ENCODE measurements around the gene HP. TPM values are rescaled to one million over a fixed set of nuclear protein-coding genes. Genes with fewer than 3 reads are reported as not detected.

HP gene
- total and polyA plus RNA-seq, 2 of the 13 experiments (the other 11 are each of a cell fraction or from before 2014, with no cell fraction given): 387 to 524 TPM

- TF ChIP-seq TIGD3 (CRISPR knock-in tag; IDR thresholded peaks at IDR 0.05; ENCODE audit: borderline replicate concordance): no peak
- no peak for TF ChIP-seq ELF4 (CRISPR knock-in tag; IDR thresholded peaks at IDR 0.05; ENCODE audit: borderline replicate concordance)
- no peak for TF ChIP-seq STAT6 (CRISPR knock-in tag; IDR thresholded peaks at IDR 0.05; ENCODE audit: borderline replicate concordance)
- no peak for TF ChIP-seq DNMT3B (CRISPR knock-in tag; conservative IDR thresholded peaks at IDR 0.05)
- TF ChIP-seq CBX2 (IDR thresholded peaks at IDR 0.05; ENCODE audit: low read depth, low read length): no peak
- TF ChIP-seq CBX2 (CRISPR knock-in tag; IDR thresholded peaks at IDR 0.05; ENCODE audit: low read depth): no peak
- peak; percentile 2; the same call in 1 of the 2 replicates for TF ChIP-seq ZNF704 (CRISPR knock-in tag; IDR thresholded peaks at IDR 0.05; ENCODE audit: borderline replicate concordance)
- TF ChIP-seq IRF1 (CRISPR knock-in tag; IDR thresholded peaks at IDR 0.05; ENCODE audit: low read depth): no peak; the same call in 1 of the 2 replicates
- TF ChIP-seq ZNF777 (CRISPR knock-in tag; IDR thresholded peaks at IDR 0.05): no peak
- 0 out of 2 replicates have a peak, but pooled peaks have one; percentile 54 for TF ChIP-seq ZNF510 (CRISPR knock-in tag; IDR thresholded peaks at IDR 0.05; ENCODE audit: low read depth)
- TF ChIP-seq MLX (CRISPR knock-in tag; IDR thresholded peaks at IDR 0.05): no peak
- TF ChIP-seq KLF12 (CRISPR knock-in tag; IDR thresholded peaks at IDR 0.05; ENCODE audit: borderline replicate concordance): no peak
- TF ChIP-seq MTF2 (CRISPR knock-in tag; IDR thresholded peaks at IDR 0.05; ENCODE audit: borderline replicate concordance): no peak
- 0 out of 2 replicates have a peak, but pooled peaks have one; percentile 3 for TF ChIP-seq SMAD3 (CRISPR knock-in tag; IDR thresholded peaks at IDR 0.05)
- no peak for TF ChIP-seq ZNF333 (CRISPR knock-in tag; IDR thresholded peaks at IDR 0.05; ENCODE audit: borderline replicate concordance)
- TF ChIP-seq ZFP41 (CRISPR knock-in tag; IDR thresholded peaks at IDR 0.05; ENCODE audit: borderline replicate concordance): no peak
- no peak for TF ChIP-seq ZNF235 (CRISPR knock-in tag; IDR thresholded peaks at IDR 0.05; ENCODE audit: borderline replicate concordance)
- 0 out of 2 replicates have a peak, but pooled peaks have one; percentile 13 for TF ChIP-seq ZFP82 (CRISPR knock-in tag; IDR thresholded peaks at IDR 0.05; ENCODE audit: borderline replicate concordance)
- TF ChIP-seq ZNF850 (CRISPR knock-in tag; conservative IDR thresholded peaks at IDR 0.05): no peak
- TF ChIP-seq ZNF660 (CRISPR knock-in tag; IDR thresholded peaks at IDR 0.05; ENCODE audit: borderline replicate concordance, low read depth): no peak
- TF ChIP-seq HNF1B (CRISPR knock-in tag; IDR thresholded peaks at IDR 0.05): no peak; the same call in 1 of the 2 replicates
Observed at GRCh38 chr16:72092832-72093447, 38.6 kb downstream of the HP start (continued).

All from HepG2 (cell line).